ENCODE measurements around the gene GLRX. TPM values are rescaled to one million over a fixed set of nuclear protein-coding genes. Genes with fewer than 3 reads are reported as not detected.
A peak's percentile ranks its signal among the peaks of the same experiment; 100 is the strongest.

GLRX gene
- total and polyA plus RNA-seq, 2 of the 13 experiments (the other 11 are each of a cell fraction or from before 2014, with no cell fraction given), result 63.8 to 499 TPM

- no peak for FAIRE-seq
- intact Hi-C loops (cut with micrococcal nuclease; ENCODE audit: unreplicated experiment), result loop anchor here (2.0 kb wide), 1 partner anchor 21 kb away; no protein-coding TSS in a partner anchor
- TF ChIP-seq DRAP1 (CRISPR knock-in tag; IDR thresholded peaks at IDR 0.05) (no peak), TFAP4 (IDR thresholded peaks at IDR 0.05; ENCODE audit: borderline replicate concordance, low read depth) (0 out of 2 replicates have a peak, but pooled peaks have one; percentile 23), ZNF687 (CRISPR knock-in tag; IDR thresholded peaks at IDR 0.05) (peak; percentile 38), ZNF317 (CRISPR knock-in tag; IDR thresholded peaks at IDR 0.05) (peak; percentile 90), HNF1B (CRISPR knock-in tag; IDR thresholded peaks at IDR 0.05) (peak; percentile 29; the same call in 1 of the 2 replicates), ZNF18 (CRISPR knock-in tag; IDR thresholded peaks at IDR 0.05; ENCODE audit: insufficient replicate concordance) (peak; percentile 14), TARDBP (CRISPR knock-in tag; IDR thresholded peaks at IDR 0.05) (0 out of 2 replicates have a peak, but pooled peaks have one; percentile 31), ZNF296 (CRISPR knock-in tag; conservative IDR thresholded peaks at IDR 0.05) (0 out of 2 replicates have a peak, but pooled peaks have one; percentile 36), KDM5A (IDR thresholded peaks at IDR 0.05; ENCODE audit: borderline replicate concordance, low read length) (peak; percentile 50; the same call in 1 of the 2 replicates), ZSCAN25 (CRISPR knock-in tag; IDR thresholded peaks at IDR 0.05) (peak; percentile 45; the same call in 1 of the 2 replicates), ZNF607 (CRISPR knock-in tag; IDR thresholded peaks at IDR 0.05; ENCODE audit: borderline replicate concordance) (peak; percentile 55; the same call in 1 of the 2 replicates), ZNF253 (CRISPR knock-in tag; IDR thresholded peaks at IDR 0.05; ENCODE audit: borderline replicate concordance) (no peak), ZNF589 (CRISPR knock-in tag; conservative IDR thresholded peaks at IDR 0.05) (no peak)
Observed at GRCh38 chr5:95822043-95822541, 434 bp downstream of the GLRX start.

More at GRCh38 chr5:95822043-95822541, 434 bp downstream of the GLRX start:
- peaks cover 5% of the 10 kb centered on the region in 2 experiments; a peak in 4 of 5 replicates for H3K36me3 ChIP-seq (replicated peaks in 1 of 2; ENCODE audit: control insufficient read depth in 1 of 2, insufficient read depth in 2 of 2, low read length in 2 of 2)
- ChIA-PET CTCF (ENCODE audit: low intra/inter-chr PET ratio, low total read pairs) (interaction anchor here (0.7 kb wide), 1 partner anchor 41 kb away, joined by 3 read pairs; no protein-coding TSS in a partner anchor), POLR2A (interaction anchor here (0.9 to 6.1 kb wide), 17 partner anchors 9 to 175 kb away, joined by 4 to 130 read pairs (median 14); partner anchors contain the start of genes RFESD and RHOBTB3)
- peak overlapping the region; percentile 79 for H3K9ac ChIP-seq (ENCODE audit: insufficient read depth, low read depth, low read length)
- peaks cover 27% of the 10 kb centered on the region for H4K20me1 ChIP-seq (ENCODE audit: insufficient read depth, low read length)
- H3K9me3 ChIP-seq (ENCODE audit: low read length), result no peaks in the 10 kb centered on the region
- H3K4me3 ChIP-seq (replicated peaks in 1 of 3; ENCODE audit: insufficient read depth in 1 of 3, low read depth in 2 of 3, low read length in 3 of 3), result peak overlapping the region; percentile 66 to 86 (median 81)
- peak overlapping the region; percentile 94 for H3K4me2 ChIP-seq (ENCODE audit: low read depth, low read length)
- no peak overlapping the region for H2AFZ ChIP-seq (ENCODE audit: low read length)
- peaks cover 52% of the 10 kb centered on the region for H3K79me2 ChIP-seq (ENCODE audit: insufficient read depth, low read length)
- BruUV-seq (replicated peaks), result no TSS peak
- peaks cover 87% of the 10 kb centered on the region for H3K4me1 ChIP-seq (ENCODE audit: insufficient read depth, low read length)
- peak overlapping the region; percentile 89 for H3K27ac ChIP-seq (ENCODE audit: extremely low read length, insufficient read depth, low read length)
- in situ Hi-C loops (cut with HindIII; ENCODE audit: extremely low pct_ligation_motif_present, low pct_unique_long_range_greater_than_20kb), result no loop called here
- DNase-seq (ENCODE audit: low spot score), result no peak
- no peaks in the 10 kb centered on the region; a peak in 1 of 5 replicates for H3K27me3 ChIP-seq (ENCODE audit: control insufficient read depth in 1 of 2, insufficient read depth in 2 of 2, low read length in 2 of 2)
- 2% methylated on average over 12 of the region's 19 CpGs for WGBS (ENCODE audit: low lambda C conversion rate)
- peak; percentile 30 for ATAC-seq

Measured in HepG2 (cell line).